K562 (cell line): ENCODE results near the gene ATRAID. TPM values are rescaled to one million over a fixed set of nuclear protein-coding genes. Genes with fewer than 3 reads are reported as not detected.

ENCODE experiments used
- ATAC-seq: fragments of 200-7000 bp; cut with Tn5 transposase; 3 replicates; pipeline ENCODE4 v1.9.1; 2020; ENCODE audit warnings: moderate library complexity
- BruUV-seq: library from RNA; stranded (reverse); fragments of 400-500 nt; replicated peaks from 2 replicates; lab custom pipeline; 2021; lab: Mats Ljungman, UMichigan
- CTCF ChIA-PET: fragments of 300-600 bp; formaldehyde crosslinking; extraction: SDS; loops from one replicate; lab custom pipeline; 2021; ENCODE audit warnings: low intra/inter-chr PET ratio; lab: Yijun Ruan, JAX
- POLR2A ChIA-PET: fragments of 300-600, 350-650 bp; sonication (Branson Sonifier 250); formaldehyde crosslinking; extraction: SDS; loops from one replicate; lab custom pipeline; 2021; ENCODE audit warnings: antibody characterized with exemption, inconsistent platforms; lab: Yijun Ruan, JAX
- DNase-seq, 4 experiments: peaks; one replicate each; pipeline versions ENCODE4 v3.0.0 to v3.0.0-alpha.2; 2011 to 2018; ENCODE audit warnings: low spot score in 3 of 4, mixed read lengths in 3 of 4; ENCODE audit errors: extremely low read depth in 1 of 4
- FAIRE-seq: peaks from 2 replicates; lab custom pipeline; 2011; peaks lifted over from hg19 to GRCh38; lab: Jason Lieb, UNC
- H2AFZ ChIP-seq: 2 replicates; pipeline ENCODE4 v1.6.0; 2011; ENCODE audit warnings: low read depth, low read length, control low read depth, inconsistent platforms
- H3K27ac ChIP-seq: fragments of 200-600 bp; 3 replicates; pipeline ENCODE4 v1.8.0; 2011; ENCODE audit warnings: low read depth, mild to moderate bottlenecking, control low read depth, inconsistent platforms, low read length, moderate library complexity, mixed read lengths; ENCODE audit errors: extremely low read depth
- H3K27me3 ChIP-seq, 2 experiments: fragments of 300-600 bp in 1 of 2; 2 replicates in 1 of 2; 3 replicates in 1 of 2; pipeline versions ENCODE4 v1.6.0 to v1.8.0; 2011; ENCODE audit warnings: inconsistent platforms in 2 of 2, low read length in 2 of 2, mild to moderate bottlenecking in 1 of 2, mixed read lengths in 1 of 2, moderate library complexity in 1 of 2; ENCODE audit not compliant: control insufficient read depth in 2 of 2, insufficient read depth in 2 of 2
- H3K36me3 ChIP-seq: fragments of 300-600 bp; 3 replicates; pipeline ENCODE4 v1.8.0; 2011; ENCODE audit warnings: mild to moderate bottlenecking, low read length, inconsistent platforms; ENCODE audit not compliant: control insufficient read depth, insufficient read depth
- H3K4me1 ChIP-seq, 2 experiments: fragments of 200-600 bp in 1 of 2; replicated peaks in 1 of 2; 2 replicates in 1 of 2; 3 replicates in 1 of 2; pipeline versions ENCODE4 v1.5.1 to v1.8.0; 2011; ENCODE audit warnings: inconsistent platforms in 2 of 2, low read length in 2 of 2, mild to moderate bottlenecking in 1 of 2, mixed read lengths in 1 of 2, moderate library complexity in 1 of 2; ENCODE audit not compliant: control insufficient read depth in 2 of 2, insufficient read depth in 2 of 2
- H3K4me2 ChIP-seq: 2 replicates; pipeline ENCODE4 v1.6.1; 2011; ENCODE audit warnings: low read length, control low read depth, inconsistent platforms, mixed read lengths; ENCODE audit not compliant: insufficient read depth
- H3K4me3 ChIP-seq: fragments of 200-600 bp; sonication (generic), shearing (Covaris generic); 2 replicates; pipeline ENCODE4 v1.5.1; 2016; ENCODE audit warnings: control low read depth, inconsistent platforms
- H3K79me2 ChIP-seq: fragments of 200-600 bp; 3 replicates; pipeline ENCODE4 v1.8.0; 2011; ENCODE audit warnings: low read length, inconsistent platforms; ENCODE audit not compliant: control insufficient read depth, insufficient read depth
- H3K9ac ChIP-seq, 2 experiments: 2 replicates each; pipeline versions ENCODE4 v1.6.0 to v1.6.1; 2011; ENCODE audit warnings: low read depth in 2 of 2, low read length in 2 of 2, control low read depth in 1 of 2, inconsistent platforms in 1 of 2, mild to moderate bottlenecking in 1 of 2, mixed read lengths in 1 of 2; ENCODE audit not compliant: insufficient read depth in 1 of 2
- H3K9me1 ChIP-seq: one replicate; pipeline ENCODE4 v1.6.0; 2011; ENCODE audit warnings: inconsistent platforms, mild to moderate bottlenecking, low read length, moderate library complexity; ENCODE audit not compliant: control insufficient read depth, insufficient read depth
- H3K9me3 ChIP-seq: replicated peaks from 2 replicates; pipeline ENCODE4 v1.5.1; 2011; ENCODE audit warnings: low read depth, low read length, inconsistent platforms; ENCODE audit not compliant: control insufficient read depth, insufficient read depth
- H4K20me1 ChIP-seq: replicated peaks from 2 replicates; pipeline ENCODE4 v1.6.1; 2011; ENCODE audit warnings: low read length, inconsistent platforms, mixed read lengths; ENCODE audit not compliant: control insufficient read depth, insufficient read depth
- BMI1 ChIP-seq: fragments of 150-350 bp; IDR thresholded peaks from 2 replicates; pipeline ENCODE4 v1.6.1; 2014; ENCODE audit warnings: low read length
- NFYB ChIP-seq: IDR thresholded peaks from 2 replicates; pipeline ENCODE4 v1.6.1; 2011; ENCODE audit warnings: mild to moderate bottlenecking, moderate library complexity; ENCODE audit not compliant: insufficient read length; ENCODE audit errors: extremely low read depth
- POLR2H ChIP-seq: IDR thresholded peaks from 2 replicates; pipeline ENCODE4 v1.6.1; 2016; ENCODE audit warnings: missing genetic modification characterization, low read depth, mild to moderate bottlenecking, control low read depth, missing compliant biosample characterization, moderate library complexity
- XRCC5 ChIP-seq: fragments of 200-400 bp; formaldehyde crosslinking; IDR thresholded peaks from 2 replicates; pipeline ENCODE4 v1.6.1; 2017; ENCODE audit warnings: low read depth, mild to moderate bottlenecking, low read length
- ZFP30 ChIP-seq: fragments of 250-450 bp; sonication (Bioruptor Pico); IDR thresholded peaks from 2 replicates; pipeline ENCODE4 v1.8.0; 2022; ENCODE audit warnings: moderate library complexity, mild to moderate bottlenecking, inconsistent platforms, borderline replicate concordance
- WGBS: fragments of 100-300 bp; shearing (Covaris generic); methylation state at CpG from one replicate; pipeline ENCODE4 v1.1.6; 2016; ENCODE audit warnings: low coverage, mixed read lengths; ENCODE audit not compliant: insufficient coverage; ENCODE audit errors: missing lambda C conversion rate; 5-methylcytosine and 5-hydroxymethylcytosine counted together
- in situ Hi-C: fragments of 300-500 bp; cut with MboI; formaldehyde crosslinking; loops from 4 replicates; pipeline ENCODE4 v1.15.0; 2018; ENCODE audit warnings: inconsistent platforms, mixed read lengths
- intact Hi-C: fragments of 100-400 bp; cut with micrococcal nuclease; formaldehyde crosslinking; loops from 2 replicates; pipeline ENCODE4 v1.14.2; 2022
- polyA plus RNA-seq, 8 experiments: library from polyadenylated mRNA; depleted of rRNA in 4 of 8; stranded (reverse) in 5 of 8; unstranded in 3 of 8; fragments of >200 nt; fragmentation: Nextera tagmentation in 2 of 8; fragmentation: Illumina TruSeq in 1 of 8; extraction: Ambion mirVana in 2 of 8; extraction: Trizol in 1 of 8; gene quantifications; 2 replicates each; pipeline versions ENCODE4 v1.2.1 to v1.2.3, GENCODE V29; 2011 to 2014; ENCODE audit warnings: inconsistent platforms in 1 of 8, missing spikeins in 1 of 8
- total RNA-seq, 7 experiments: library from RNA; depleted of rRNA in 6 of 7; stranded (reverse); fragments of >200 nt in 6 of 7; fragmentation: Illumina TruSeq in 2 of 7; extraction: Trizol in 2 of 7; gene quantifications; 2 replicates each; pipeline versions ENCODE4 v1.2.1 to v1.2.3, GENCODE V29; 2011 to 2021; ENCODE audit warnings: low replicate concordance in 1 of 7
- TF ChIP-seq, protein P1 (sequence below): fragments of 150-350 bp; IDR thresholded peaks from 2 replicates; pipeline ENCODE4 v1.6.1; 2014; ENCODE audit warnings: low read depth, mild to moderate bottlenecking, low read length, borderline replicate concordance
- TF ChIP-seq, protein P2 (sequence below): fragments of 250-450 bp; sonication (Bioruptor Pico); IDR thresholded peaks from 2 replicates; pipeline ENCODE4 v1.4.0; 2020; ENCODE audit warnings: mild to moderate bottlenecking, moderate library complexity, borderline replicate concordance

Gene ATRAID
- total and polyA plus RNA-seq, 9 of the 15 experiments (the other 6 are each of a cell fraction or from before 2014, with no cell fraction given): 70.2 to 187 (median 108) TPM

- ChIA-PET CTCF (no interaction called here), POLR2A (interaction anchor here (0.9 to 2.9 kb wide), 5 partner anchors 12 to 27 kb away, joined by 3 to 12 read pairs (median 3); no protein-coding TSS in a partner anchor)
- Histone ChIP-seq H3K9me1 (no peaks in the 10 kb centered on the region), H3K27me3 (no peaks in the 10 kb centered on the region), H2AFZ (no peak overlapping the region), H3K27ac (peak overlapping the region; percentile 91), H3K9me3 (no peaks in the 10 kb centered on the region), H4K20me1 (no peaks in the 10 kb centered on the region), H3K4me1 (peaks cover 19% of the 10 kb centered on the region in 2 experiments; a peak in 4 of 5 replicates), H3K9ac (peak overlapping the region; percentile 94 to 100; a peak in 2 of 4 replicates), H3K79me2 (peaks cover 41% of the 10 kb centered on the region), H3K4me3 (peak overlapping the region; percentile 65; the same call in 1 of the 2 replicates), H3K4me2 (peak overlapping the region; percentile 93), H3K36me3 (peaks cover 75% of the 10 kb centered on the region)
- intact Hi-C loops: no loop called here
- BruUV-seq: no TSS peak
- no peak for DNase-seq
- FAIRE-seq: peak; percentile 11
- 10% methylated on average over 4 of the region's 4 CpGs for WGBS
- in situ Hi-C loops: no loop called here
- TF ChIP-seq ZFP30 (CRISPR knock-in tag) (no peak), NFYB (no peak)
- ATAC-seq: no peak
These were observed 6.8 kb downstream of the ATRAID start for GRCh38 chr2:27218614-27219013.

DNA sequence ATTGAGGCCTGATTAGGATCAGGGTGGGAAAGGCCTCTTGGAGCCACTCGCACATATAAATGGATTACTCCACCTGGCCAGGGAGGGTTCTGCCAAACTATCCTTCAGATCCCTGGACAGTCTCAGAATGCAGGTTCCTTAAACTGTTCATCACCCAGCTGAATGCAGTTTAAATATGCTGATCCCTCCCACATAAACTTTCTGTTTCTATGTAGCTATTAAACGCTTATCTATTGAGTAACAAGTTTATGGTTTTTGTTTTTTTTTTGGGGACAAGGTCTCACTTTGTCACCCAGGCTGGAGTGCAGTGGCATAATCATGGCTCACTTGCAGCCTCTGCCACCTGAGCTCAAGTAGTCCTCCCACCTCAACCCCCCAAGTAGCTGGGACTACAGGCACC, 7.2 kb downstream of the ATRAID start:
- H3K4me1 ChIP-seq: peaks cover 19% of the 10 kb centered on the region in 2 experiments; a peak in 4 of 5 replicates
- peak overlapping the region; percentile 91; the same call in 2 of the 3 replicates for H3K27ac ChIP-seq
- H3K9me1 ChIP-seq: no peaks in the 10 kb centered on the region
- no peak for ATAC-seq
- H3K9me3 ChIP-seq: no peaks in the 10 kb centered on the region
- FAIRE-seq: no peak
- DNase-seq: peak in 3 of 4 experiments; percentile 13 to 41 (median 38)
- no peaks in the 10 kb centered on the region for H3K27me3 ChIP-seq
- H3K4me3 ChIP-seq: peak overlapping the region; percentile 65; the same call in 1 of the 2 replicates
- no peak overlapping the region for H2AFZ ChIP-seq
- peak overlapping the region; percentile 29 to 94; a peak in 2 of 4 replicates for H3K9ac ChIP-seq
- no peaks in the 10 kb centered on the region for H4K20me1 ChIP-seq
- ChIA-PET POLR2A (interaction anchor here (0.9 to 1.2 kb wide), 4 partner anchors 11 to 28 kb away, joined by 3 read pairs; no protein-coding TSS in a partner anchor), CTCF (no interaction called here)
- whole genome bisulfite sequencing: 53% methylated on average over 2 of the region's 2 CpGs
- in situ Hi-C loops (no loop called here), intact Hi-C loops (no loop called here)
- H3K36me3 ChIP-seq: peaks cover 79% of the 10 kb centered on the region
- H3K4me2 ChIP-seq: peak overlapping the region; percentile 93
- peaks cover 40% of the 10 kb centered on the region for H3K79me2 ChIP-seq
- BruUV-seq: no TSS peak
- TF ChIP-seq, protein P1, sequence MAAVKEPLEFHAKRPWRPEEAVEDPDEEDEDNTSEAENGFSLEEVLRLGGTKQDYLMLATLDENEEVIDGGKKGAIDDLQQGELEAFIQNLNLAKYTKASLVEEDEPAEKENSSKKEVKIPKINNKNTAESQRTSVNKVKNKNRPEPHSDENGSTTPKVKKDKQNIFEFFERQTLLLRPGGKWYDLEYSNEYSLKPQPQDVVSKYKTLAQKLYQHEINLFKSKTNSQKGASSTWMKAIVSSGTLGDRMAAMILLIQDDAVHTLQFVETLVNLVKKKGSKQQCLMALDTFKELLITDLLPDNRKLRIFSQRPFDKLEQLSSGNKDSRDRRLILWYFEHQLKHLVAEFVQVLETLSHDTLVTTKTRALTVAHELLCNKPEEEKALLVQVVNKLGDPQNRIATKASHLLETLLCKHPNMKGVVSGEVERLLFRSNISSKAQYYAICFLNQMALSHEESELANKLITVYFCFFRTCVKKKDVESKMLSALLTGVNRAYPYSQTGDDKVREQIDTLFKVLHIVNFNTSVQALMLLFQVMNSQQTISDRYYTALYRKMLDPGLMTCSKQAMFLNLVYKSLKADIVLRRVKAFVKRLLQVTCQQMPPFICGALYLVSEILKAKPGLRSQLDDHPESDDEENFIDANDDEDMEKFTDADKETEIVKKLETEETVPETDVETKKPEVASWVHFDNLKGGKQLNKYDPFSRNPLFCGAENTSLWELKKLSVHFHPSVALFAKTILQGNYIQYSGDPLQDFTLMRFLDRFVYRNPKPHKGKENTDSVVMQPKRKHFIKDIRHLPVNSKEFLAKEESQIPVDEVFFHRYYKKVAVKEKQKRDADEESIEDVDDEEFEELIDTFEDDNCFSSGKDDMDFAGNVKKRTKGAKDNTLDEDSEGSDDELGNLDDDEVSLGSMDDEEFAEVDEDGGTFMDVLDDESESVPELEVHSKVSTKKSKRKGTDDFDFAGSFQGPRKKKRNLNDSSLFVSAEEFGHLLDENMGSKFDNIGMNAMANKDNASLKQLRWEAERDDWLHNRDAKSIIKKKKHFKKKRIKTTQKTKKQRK: no peak
- no peak for TF ChIP-seq BMI1
- no peak for TF ChIP-seq POLR2H (tag)
- TF ChIP-seq, protein P2, sequence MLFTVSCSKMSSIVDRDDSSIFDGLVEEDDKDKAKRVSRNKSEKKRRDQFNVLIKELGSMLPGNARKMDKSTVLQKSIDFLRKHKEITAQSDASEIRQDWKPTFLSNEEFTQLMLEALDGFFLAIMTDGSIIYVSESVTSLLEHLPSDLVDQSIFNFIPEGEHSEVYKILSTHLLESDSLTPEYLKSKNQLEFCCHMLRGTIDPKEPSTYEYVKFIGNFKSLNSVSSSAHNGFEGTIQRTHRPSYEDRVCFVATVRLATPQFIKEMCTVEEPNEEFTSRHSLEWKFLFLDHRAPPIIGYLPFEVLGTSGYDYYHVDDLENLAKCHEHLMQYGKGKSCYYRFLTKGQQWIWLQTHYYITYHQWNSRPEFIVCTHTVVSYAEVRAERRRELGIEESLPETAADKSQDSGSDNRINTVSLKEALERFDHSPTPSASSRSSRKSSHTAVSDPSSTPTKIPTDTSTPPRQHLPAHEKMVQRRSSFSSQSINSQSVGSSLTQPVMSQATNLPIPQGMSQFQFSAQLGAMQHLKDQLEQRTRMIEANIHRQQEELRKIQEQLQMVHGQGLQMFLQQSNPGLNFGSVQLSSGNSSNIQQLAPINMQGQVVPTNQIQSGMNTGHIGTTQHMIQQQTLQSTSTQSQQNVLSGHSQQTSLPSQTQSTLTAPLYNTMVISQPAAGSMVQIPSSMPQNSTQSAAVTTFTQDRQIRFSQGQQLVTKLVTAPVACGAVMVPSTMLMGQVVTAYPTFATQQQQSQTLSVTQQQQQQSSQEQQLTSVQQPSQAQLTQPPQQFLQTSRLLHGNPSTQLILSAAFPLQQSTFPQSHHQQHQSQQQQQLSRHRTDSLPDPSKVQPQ: no peak
- no peak for TF ChIP-seq XRCC5
